ENCODE measurements around the gene TRNT1.

DNA sequence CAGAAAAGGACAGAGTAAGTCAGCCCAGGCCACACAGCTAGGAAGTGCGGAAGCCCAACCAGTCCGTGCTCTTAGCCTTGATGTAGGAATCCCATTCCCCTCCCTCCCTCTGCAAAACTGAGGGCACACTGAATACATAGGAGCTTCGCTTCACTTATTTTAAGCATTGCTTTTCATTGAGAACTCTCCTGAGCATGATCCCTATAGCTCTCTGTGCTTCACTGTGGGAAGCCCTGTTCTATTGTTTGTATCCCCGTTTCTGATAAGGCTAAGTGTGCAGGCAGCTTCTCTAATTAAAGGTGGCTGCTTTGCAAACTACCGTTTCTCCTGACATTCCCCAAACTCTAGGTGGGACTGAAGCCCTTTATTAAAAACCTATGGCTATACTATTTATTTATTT is 46.4 kb upstream of the TRNT1 start:
- TF ChIP-seq, protein P1, sequence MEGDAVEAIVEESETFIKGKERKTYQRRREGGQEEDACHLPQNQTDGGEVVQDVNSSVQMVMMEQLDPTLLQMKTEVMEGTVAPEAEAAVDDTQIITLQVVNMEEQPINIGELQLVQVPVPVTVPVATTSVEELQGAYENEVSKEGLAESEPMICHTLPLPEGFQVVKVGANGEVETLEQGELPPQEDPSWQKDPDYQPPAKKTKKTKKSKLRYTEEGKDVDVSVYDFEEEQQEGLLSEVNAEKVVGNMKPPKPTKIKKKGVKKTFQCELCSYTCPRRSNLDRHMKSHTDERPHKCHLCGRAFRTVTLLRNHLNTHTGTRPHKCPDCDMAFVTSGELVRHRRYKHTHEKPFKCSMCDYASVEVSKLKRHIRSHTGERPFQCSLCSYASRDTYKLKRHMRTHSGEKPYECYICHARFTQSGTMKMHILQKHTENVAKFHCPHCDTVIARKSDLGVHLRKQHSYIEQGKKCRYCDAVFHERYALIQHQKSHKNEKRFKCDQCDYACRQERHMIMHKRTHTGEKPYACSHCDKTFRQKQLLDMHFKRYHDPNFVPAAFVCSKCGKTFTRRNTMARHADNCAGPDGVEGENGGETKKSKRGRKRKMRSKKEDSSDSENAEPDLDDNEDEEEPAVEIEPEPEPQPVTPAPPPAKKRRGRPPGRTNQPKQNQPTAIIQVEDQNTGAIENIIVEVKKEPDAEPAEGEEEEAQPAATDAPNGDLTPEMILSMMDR (IDR thresholded peaks at IDR 0.05) = no peak
- no peak for TF ChIP-seq POLR2A (IDR thresholded peaks at IDR 0.05)
